K562 (cell line): ENCODE measurements around the gene FUT8. TPM values are rescaled to one million over a fixed set of nuclear protein-coding genes. Genes with fewer than 3 reads are reported as not detected.

ENCODE experiments used
- ATAC-seq: fragments of 200-7000 bp; cut with Tn5 transposase; 3 replicates; pipeline ENCODE4 v1.9.1; 2020; ENCODE audit warnings: moderate library complexity
- BruUV-seq: library from RNA; stranded (reverse); fragments of 400-500 nt; replicated peaks from 2 replicates; lab custom pipeline; 2021; lab: Mats Ljungman, UMichigan
- CTCF ChIA-PET: fragments of 300-600 bp; formaldehyde crosslinking; extraction: SDS; loops from one replicate; lab custom pipeline; 2021; ENCODE audit warnings: low intra/inter-chr PET ratio; lab: Yijun Ruan, JAX
- POLR2A ChIA-PET: fragments of 300-600, 350-650 bp; sonication (Branson Sonifier 250); formaldehyde crosslinking; extraction: SDS; loops from one replicate; lab custom pipeline; 2021; ENCODE audit warnings: antibody characterized with exemption, inconsistent platforms; lab: Yijun Ruan, JAX
- DNase-seq, 4 experiments: peaks; one replicate each; pipeline versions ENCODE4 v3.0.0 to v3.0.0-alpha.2; 2011 to 2018; ENCODE audit warnings: low spot score in 3 of 4, mixed read lengths in 3 of 4; ENCODE audit errors: extremely low read depth in 1 of 4
- FAIRE-seq: peaks from 2 replicates; lab custom pipeline; 2011; peaks lifted over from hg19 to GRCh38; lab: Jason Lieb, UNC
- H2AFZ ChIP-seq: 2 replicates; pipeline ENCODE4 v1.6.0; 2011; ENCODE audit warnings: low read depth, low read length, control low read depth, inconsistent platforms
- H3K27ac ChIP-seq: fragments of 200-600 bp; 3 replicates; pipeline ENCODE4 v1.8.0; 2011; ENCODE audit warnings: low read depth, mild to moderate bottlenecking, control low read depth, inconsistent platforms, low read length, moderate library complexity, mixed read lengths; ENCODE audit errors: extremely low read depth
- H3K27me3 ChIP-seq, 2 experiments: fragments of 300-600 bp in 1 of 2; 2 replicates in 1 of 2; 3 replicates in 1 of 2; pipeline versions ENCODE4 v1.6.0 to v1.8.0; 2011; ENCODE audit warnings: inconsistent platforms in 2 of 2, low read length in 2 of 2, mild to moderate bottlenecking in 1 of 2, mixed read lengths in 1 of 2, moderate library complexity in 1 of 2; ENCODE audit not compliant: control insufficient read depth in 2 of 2, insufficient read depth in 2 of 2
- H3K36me3 ChIP-seq: fragments of 300-600 bp; 3 replicates; pipeline ENCODE4 v1.8.0; 2011; ENCODE audit warnings: mild to moderate bottlenecking, low read length, inconsistent platforms; ENCODE audit not compliant: control insufficient read depth, insufficient read depth
- H3K4me1 ChIP-seq, 2 experiments: fragments of 200-600 bp in 1 of 2; replicated peaks in 1 of 2; 2 replicates in 1 of 2; 3 replicates in 1 of 2; pipeline versions ENCODE4 v1.5.1 to v1.8.0; 2011; ENCODE audit warnings: inconsistent platforms in 2 of 2, low read length in 2 of 2, mild to moderate bottlenecking in 1 of 2, mixed read lengths in 1 of 2, moderate library complexity in 1 of 2; ENCODE audit not compliant: control insufficient read depth in 2 of 2, insufficient read depth in 2 of 2
- H3K4me2 ChIP-seq: 2 replicates; pipeline ENCODE4 v1.6.1; 2011; ENCODE audit warnings: low read length, control low read depth, inconsistent platforms, mixed read lengths; ENCODE audit not compliant: insufficient read depth
- H3K4me3 ChIP-seq: fragments of 200-600 bp; sonication (generic), shearing (Covaris generic); 2 replicates; pipeline ENCODE4 v1.5.1; 2016; ENCODE audit warnings: control low read depth, inconsistent platforms
- H3K79me2 ChIP-seq: fragments of 200-600 bp; 3 replicates; pipeline ENCODE4 v1.8.0; 2011; ENCODE audit warnings: low read length, inconsistent platforms; ENCODE audit not compliant: control insufficient read depth, insufficient read depth
- H3K9ac ChIP-seq, 2 experiments: 2 replicates each; pipeline versions ENCODE4 v1.6.0 to v1.6.1; 2011; ENCODE audit warnings: low read depth in 2 of 2, low read length in 2 of 2, control low read depth in 1 of 2, inconsistent platforms in 1 of 2, mild to moderate bottlenecking in 1 of 2, mixed read lengths in 1 of 2; ENCODE audit not compliant: insufficient read depth in 1 of 2
- H3K9me1 ChIP-seq: one replicate; pipeline ENCODE4 v1.6.0; 2011; ENCODE audit warnings: inconsistent platforms, mild to moderate bottlenecking, low read length, moderate library complexity; ENCODE audit not compliant: control insufficient read depth, insufficient read depth
- H3K9me3 ChIP-seq: replicated peaks from 2 replicates; pipeline ENCODE4 v1.5.1; 2011; ENCODE audit warnings: low read depth, low read length, inconsistent platforms; ENCODE audit not compliant: control insufficient read depth, insufficient read depth
- H4K20me1 ChIP-seq: replicated peaks from 2 replicates; pipeline ENCODE4 v1.6.1; 2011; ENCODE audit warnings: low read length, inconsistent platforms, mixed read lengths; ENCODE audit not compliant: control insufficient read depth, insufficient read depth
- CSDE1 ChIP-seq, 2 experiments: fragments of 450-650 bp; IDR thresholded peaks; 2 replicates each; pipeline ENCODE4 v1.6.1; 2016; ENCODE audit warnings: mild to moderate bottlenecking in 1 of 2
- GABPB2 ChIP-seq: fragments of 250-450 bp; sonication (Bioruptor Pico); conservative IDR thresholded peaks from 2 replicates; pipeline ENCODE4 v1.5.1; 2021; ENCODE audit warnings: mild to moderate bottlenecking
- KDM1A ChIP-seq, 2 experiments: fragments of 450-650 bp; IDR thresholded peaks; 2 replicates each; pipeline ENCODE4 v1.6.1; 2016; ENCODE audit warnings: mild to moderate bottlenecking in 2 of 2
- NR1H2 ChIP-seq: sonication (generic); formaldehyde crosslinking; IDR thresholded peaks from 2 replicates; pipeline ENCODE4 v1.4.0; 2020; ENCODE audit warnings: mild to moderate bottlenecking, missing genetic modification reagents
- NR2C2 ChIP-seq, 2 experiments: fragments of 200-800 bp in 1 of 2; sonication (Bioruptor generic) in 1 of 2; sonication (generic) in 1 of 2; formaldehyde crosslinking in 1 of 2; IDR thresholded peaks; 2 replicates each; pipeline versions ENCODE4 v1.6.1 to v1.8.0; 2016 to 2022; ENCODE audit warnings: mild to moderate bottlenecking in 1 of 2, missing compliant biosample characterization in 1 of 2, missing genetic modification characterization in 1 of 2, missing genetic modification reagents in 1 of 2
- RFX1 ChIP-seq: fragments of 450-650 bp; IDR thresholded peaks from 2 replicates; pipeline ENCODE4 v1.6.1; 2016; ENCODE audit warnings: mild to moderate bottlenecking, moderate library complexity
- SIN3B ChIP-seq: fragments of 450-650 bp; IDR thresholded peaks from 2 replicates; pipeline ENCODE4 v1.6.1; 2017; ENCODE audit warnings: low read depth, mild to moderate bottlenecking, moderate library complexity
- TEAD2 ChIP-seq: fragments of 450-650 bp; IDR thresholded peaks from 2 replicates; pipeline ENCODE4 v1.6.1; 2016; ENCODE audit warnings: missing genetic modification characterization, control low read depth, missing compliant biosample characterization
- TRIM28 ChIP-seq: fragments of 450-650 bp; IDR thresholded peaks from 2 replicates; pipeline ENCODE4 v1.6.1; 2017
- ZNF121 ChIP-seq: sonication (generic); formaldehyde crosslinking; conservative IDR thresholded peaks from 2 replicates; pipeline ENCODE4 v1.8.0; 2022; ENCODE audit warnings: missing genetic modification reagents
- ZNF41 ChIP-seq: fragments of 250-450 bp; sonication (Bioruptor Pico); conservative IDR thresholded peaks from 2 replicates; pipeline ENCODE4 v1.4.0; 2020; ENCODE audit warnings: mild to moderate bottlenecking
- ZNF76 ChIP-seq: fragments of 250-450 bp; sonication (Bioruptor Pico); IDR thresholded peaks from 2 replicates; pipeline ENCODE4 v1.4.0; 2020; ENCODE audit warnings: mild to moderate bottlenecking, moderate library complexity, borderline replicate concordance
- WGBS: fragments of 100-300 bp; shearing (Covaris generic); methylation state at CpG from one replicate; pipeline ENCODE4 v1.1.6; 2016; ENCODE audit warnings: low coverage, mixed read lengths; ENCODE audit not compliant: insufficient coverage; ENCODE audit errors: missing lambda C conversion rate; 5-methylcytosine and 5-hydroxymethylcytosine counted together
- in situ Hi-C: fragments of 300-500 bp; cut with MboI; formaldehyde crosslinking; loops from 4 replicates; pipeline ENCODE4 v1.15.0; 2018; ENCODE audit warnings: inconsistent platforms, mixed read lengths
- intact Hi-C: fragments of 100-400 bp; cut with micrococcal nuclease; formaldehyde crosslinking; loops from 2 replicates; pipeline ENCODE4 v1.14.2; 2022
- polyA plus RNA-seq, 8 experiments: library from polyadenylated mRNA; depleted of rRNA in 4 of 8; stranded (reverse) in 5 of 8; unstranded in 3 of 8; fragments of >200 nt; fragmentation: Nextera tagmentation in 2 of 8; fragmentation: Illumina TruSeq in 1 of 8; extraction: Ambion mirVana in 2 of 8; extraction: Trizol in 1 of 8; gene quantifications; 2 replicates each; pipeline versions ENCODE4 v1.2.1 to v1.2.3, GENCODE V29; 2011 to 2014; ENCODE audit warnings: inconsistent platforms in 1 of 8, missing spikeins in 1 of 8
- total RNA-seq, 7 experiments: library from RNA; depleted of rRNA in 6 of 7; stranded (reverse); fragments of >200 nt in 6 of 7; fragmentation: Illumina TruSeq in 2 of 7; extraction: Trizol in 2 of 7; gene quantifications; 2 replicates each; pipeline versions ENCODE4 v1.2.1 to v1.2.3, GENCODE V29; 2011 to 2021; ENCODE audit warnings: low replicate concordance in 1 of 7
- TF ChIP-seq, protein P1 (sequence below): fragments of 450-650 bp; IDR thresholded peaks from 2 replicates; pipeline ENCODE4 v1.6.1; 2016; ENCODE audit warnings: low read depth, mild to moderate bottlenecking, moderate library complexity
- TF ChIP-seq, protein P2 (sequence below): fragments of 250-450 bp; sonication (Bioruptor Pico); IDR thresholded peaks from 2 replicates; pipeline ENCODE4 v1.8.0; 2021; ENCODE audit warnings: moderate library complexity, mild to moderate bottlenecking, inconsistent platforms
- TF ChIP-seq, protein P3 (sequence below), 2 experiments: fragments of 150-350 bp in 1 of 2; IDR thresholded peaks; 2 replicates each; pipeline ENCODE4 v1.6.1; 2012 to 2016; ENCODE audit warnings: low read depth in 2 of 2, low read length in 2 of 2, mild to moderate bottlenecking in 1 of 2, moderate library complexity in 1 of 2

Gene FUT8
- total and polyA plus RNA-seq, 9 of the 15 experiments (the other 6 are each of a cell fraction or from before 2014, with no cell fraction given), result 4.1 to 15.2 (median 7.8) TPM

DNA sequence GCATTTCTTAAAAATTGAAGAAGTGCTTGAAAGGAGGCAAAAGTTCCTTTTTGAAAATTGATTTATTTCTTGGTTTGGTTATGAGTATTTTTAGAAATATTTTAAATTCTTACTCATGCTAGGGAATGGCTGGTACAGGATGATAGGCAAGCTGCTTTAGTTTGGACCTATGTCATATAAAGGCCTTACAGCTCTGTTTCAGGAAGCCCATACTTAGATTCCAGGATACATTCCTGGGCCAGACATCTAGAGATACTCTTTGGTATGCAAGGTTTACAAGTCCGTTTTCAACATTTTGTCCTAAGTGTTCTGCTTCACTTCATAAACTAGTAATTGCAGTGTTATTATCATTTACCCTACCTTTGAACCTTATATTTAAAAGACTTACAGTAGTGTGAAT is 186.8 kb downstream of the FUT8 start:
- Histone ChIP-seq H3K4me2 (no peak overlapping the region), H3K27me3 (no peaks in the 10 kb centered on the region), H3K4me1 (no peaks in the 10 kb centered on the region), H3K9me3 (no peaks in the 10 kb centered on the region), H3K27ac (no peak overlapping the region), H3K36me3 (no peaks in the 10 kb centered on the region), H2AFZ (no peak overlapping the region), H4K20me1 (no peaks in the 10 kb centered on the region), H3K79me2 (no peaks in the 10 kb centered on the region), H3K9ac (no peak overlapping the region), H3K4me3 (no peak overlapping the region), H3K9me1 (no peaks in the 10 kb centered on the region)
- ChIA-PET POLR2A (interaction anchor here (0.6 kb wide), 1 partner anchor 130 kb away, joined by 3 read pairs; no protein-coding TSS in a partner anchor), CTCF (no interaction called here)
- 0% methylated on average over 1 of the region's 1 CpG for WGBS
- no TSS peak for BruUV-seq
- DNase-seq (no peak), ATAC-seq (no peak), FAIRE-seq (no peak)
- intact Hi-C loops, result no loop called here
- TF ChIP-seq SIN3B, result no peak
- TF ChIP-seq NR2C2 (CRISPR knock-in tag; IDR thresholded peaks at IDR 0.05), result no peak
- no peak for TF ChIP-seq NR2C2 (tag; IDR thresholded peaks at IDR 0.05)
- no peak for TF ChIP-seq TEAD2 (tag)
- no peak for TF ChIP-seq GABPB2 (CRISPR knock-in tag)
- TF ChIP-seq KDM1A (IDR thresholded peaks at IDR 0.05), result no peak
- TF ChIP-seq, protein P1, sequence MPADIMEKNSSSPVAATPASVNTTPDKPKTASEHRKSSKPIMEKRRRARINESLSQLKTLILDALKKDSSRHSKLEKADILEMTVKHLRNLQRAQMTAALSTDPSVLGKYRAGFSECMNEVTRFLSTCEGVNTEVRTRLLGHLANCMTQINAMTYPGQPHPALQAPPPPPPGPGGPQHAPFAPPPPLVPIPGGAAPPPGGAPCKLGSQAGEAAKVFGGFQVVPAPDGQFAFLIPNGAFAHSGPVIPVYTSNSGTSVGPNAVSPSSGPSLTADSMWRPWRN, result no peak
- TF ChIP-seq ZNF76 (CRISPR knock-in tag), result no peak
- TF ChIP-seq NR1H2 (CRISPR knock-in tag), result no peak
- no peak for TF ChIP-seq ZNF41 (CRISPR knock-in tag)
- TF ChIP-seq, protein P2, sequence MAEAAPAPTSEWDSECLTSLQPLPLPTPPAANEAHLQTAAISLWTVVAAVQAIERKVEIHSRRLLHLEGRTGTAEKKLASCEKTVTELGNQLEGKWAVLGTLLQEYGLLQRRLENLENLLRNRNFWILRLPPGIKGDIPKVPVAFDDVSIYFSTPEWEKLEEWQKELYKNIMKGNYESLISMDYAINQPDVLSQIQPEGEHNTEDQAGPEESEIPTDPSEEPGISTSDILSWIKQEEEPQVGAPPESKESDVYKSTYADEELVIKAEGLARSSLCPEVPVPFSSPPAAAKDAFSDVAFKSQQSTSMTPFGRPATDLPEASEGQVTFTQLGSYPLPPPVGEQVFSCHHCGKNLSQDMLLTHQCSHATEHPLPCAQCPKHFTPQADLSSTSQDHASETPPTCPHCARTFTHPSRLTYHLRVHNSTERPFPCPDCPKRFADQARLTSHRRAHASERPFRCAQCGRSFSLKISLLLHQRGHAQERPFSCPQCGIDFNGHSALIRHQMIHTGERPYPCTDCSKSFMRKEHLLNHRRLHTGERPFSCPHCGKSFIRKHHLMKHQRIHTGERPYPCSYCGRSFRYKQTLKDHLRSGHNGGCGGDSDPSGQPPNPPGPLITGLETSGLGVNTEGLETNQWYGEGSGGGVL (CRISPR knock-in tag), result no peak
- no peak for TF ChIP-seq CSDE1 (IDR thresholded peaks at IDR 0.05)
- TF ChIP-seq ZNF121 (CRISPR knock-in tag), result no peak
- no peak for TF ChIP-seq TRIM28
- TF ChIP-seq, protein P3, sequence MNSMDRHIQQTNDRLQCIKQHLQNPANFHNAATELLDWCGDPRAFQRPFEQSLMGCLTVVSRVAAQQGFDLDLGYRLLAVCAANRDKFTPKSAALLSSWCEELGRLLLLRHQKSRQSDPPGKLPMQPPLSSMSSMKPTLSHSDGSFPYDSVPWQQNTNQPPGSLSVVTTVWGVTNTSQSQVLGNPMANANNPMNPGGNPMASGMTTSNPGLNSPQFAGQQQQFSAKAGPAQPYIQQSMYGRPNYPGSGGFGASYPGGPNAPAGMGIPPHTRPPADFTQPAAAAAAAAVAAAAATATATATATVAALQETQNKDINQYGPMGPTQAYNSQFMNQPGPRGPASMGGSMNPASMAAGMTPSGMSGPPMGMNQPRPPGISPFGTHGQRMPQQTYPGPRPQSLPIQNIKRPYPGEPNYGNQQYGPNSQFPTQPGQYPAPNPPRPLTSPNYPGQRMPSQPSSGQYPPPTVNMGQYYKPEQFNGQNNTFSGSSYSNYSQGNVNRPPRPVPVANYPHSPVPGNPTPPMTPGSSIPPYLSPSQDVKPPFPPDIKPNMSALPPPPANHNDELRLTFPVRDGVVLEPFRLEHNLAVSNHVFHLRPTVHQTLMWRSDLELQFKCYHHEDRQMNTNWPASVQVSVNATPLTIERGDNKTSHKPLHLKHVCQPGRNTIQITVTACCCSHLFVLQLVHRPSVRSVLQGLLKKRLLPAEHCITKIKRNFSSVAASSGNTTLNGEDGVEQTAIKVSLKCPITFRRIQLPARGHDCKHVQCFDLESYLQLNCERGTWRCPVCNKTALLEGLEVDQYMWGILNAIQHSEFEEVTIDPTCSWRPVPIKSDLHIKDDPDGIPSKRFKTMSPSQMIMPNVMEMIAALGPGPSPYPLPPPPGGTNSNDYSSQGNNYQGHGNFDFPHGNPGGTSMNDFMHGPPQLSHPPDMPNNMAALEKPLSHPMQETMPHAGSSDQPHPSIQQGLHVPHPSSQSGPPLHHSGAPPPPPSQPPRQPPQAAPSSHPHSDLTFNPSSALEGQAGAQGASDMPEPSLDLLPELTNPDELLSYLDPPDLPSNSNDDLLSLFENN (IDR thresholded peaks at IDR 0.05; ENCODE audit: low read depth in 2 of 2, low read length in 2 of 2), result no peak
- no peak for TF ChIP-seq RFX1
- in situ Hi-C loops, result no loop called here
